ENCODE measurements around the gene C5orf24. TPM values are rescaled to one million over a fixed set of nuclear protein-coding genes. Genes with fewer than 3 reads are reported as not detected.

The C5orf24 gene
- total RNA-seq, 1 experiment from 2014 or later: 67.6 TPM

DNA sequence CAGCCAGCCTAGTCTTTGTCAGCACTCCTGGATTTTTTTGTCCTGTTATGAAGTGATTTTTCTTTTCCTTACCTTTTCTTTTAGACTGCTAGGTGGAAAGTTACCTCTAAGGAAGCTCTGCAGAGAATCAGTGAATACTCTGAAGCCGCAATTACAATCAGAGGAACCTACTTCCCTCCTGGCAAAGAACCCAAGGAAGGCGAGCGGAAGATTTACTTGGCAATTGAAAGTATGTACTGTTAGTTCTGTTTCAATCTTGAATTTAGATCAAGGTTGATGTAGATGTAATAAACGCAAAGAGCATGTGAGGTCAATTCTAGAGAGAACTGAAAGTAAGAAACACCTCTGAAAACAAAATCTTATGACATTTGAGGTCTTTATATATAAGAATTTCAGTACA is 27.0 kb upstream of the C5orf24 start:
- BruUV-seq (replicated peaks): TSS peak; percentile 7
- Histone ChIP-seq H3K4me1 (ENCODE audit: insufficient read depth, low read length, poor library complexity, severe bottlenecking) (peaks cover 12% of the 10 kb centered on the region), H3K4me3 (ENCODE audit: low read depth, low read length, poor library complexity, severe bottlenecking) (no peak overlapping the region), H3K9me3 (ENCODE audit: low read depth, low read length, poor library complexity, severe bottlenecking) (no peaks in the 10 kb centered on the region), H3K27ac (ENCODE audit: low read depth, low read length, poor library complexity, severe bottlenecking) (no peak overlapping the region), H3K36me3 (ENCODE audit: insufficient read depth, low read length, poor library complexity, severe bottlenecking) (peaks cover 56% of the 10 kb centered on the region), H3K27me3 (replicated peaks; ENCODE audit: insufficient read depth, low read depth, low read length, poor library complexity) (no peaks in the 10 kb centered on the region)
- CTCF ChIA-PET: no interaction called here
- POLR2A ChIA-PET (ENCODE audit: low non-redundant PET): no interaction called here
- no peak for DNase-seq (ENCODE audit: low spot score)
- intact Hi-C loops (cut with micrococcal nuclease; ENCODE audit: unreplicated experiment): no loop called here
- TF ChIP-seq, protein P1, sequence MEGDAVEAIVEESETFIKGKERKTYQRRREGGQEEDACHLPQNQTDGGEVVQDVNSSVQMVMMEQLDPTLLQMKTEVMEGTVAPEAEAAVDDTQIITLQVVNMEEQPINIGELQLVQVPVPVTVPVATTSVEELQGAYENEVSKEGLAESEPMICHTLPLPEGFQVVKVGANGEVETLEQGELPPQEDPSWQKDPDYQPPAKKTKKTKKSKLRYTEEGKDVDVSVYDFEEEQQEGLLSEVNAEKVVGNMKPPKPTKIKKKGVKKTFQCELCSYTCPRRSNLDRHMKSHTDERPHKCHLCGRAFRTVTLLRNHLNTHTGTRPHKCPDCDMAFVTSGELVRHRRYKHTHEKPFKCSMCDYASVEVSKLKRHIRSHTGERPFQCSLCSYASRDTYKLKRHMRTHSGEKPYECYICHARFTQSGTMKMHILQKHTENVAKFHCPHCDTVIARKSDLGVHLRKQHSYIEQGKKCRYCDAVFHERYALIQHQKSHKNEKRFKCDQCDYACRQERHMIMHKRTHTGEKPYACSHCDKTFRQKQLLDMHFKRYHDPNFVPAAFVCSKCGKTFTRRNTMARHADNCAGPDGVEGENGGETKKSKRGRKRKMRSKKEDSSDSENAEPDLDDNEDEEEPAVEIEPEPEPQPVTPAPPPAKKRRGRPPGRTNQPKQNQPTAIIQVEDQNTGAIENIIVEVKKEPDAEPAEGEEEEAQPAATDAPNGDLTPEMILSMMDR (conservative IDR thresholded peaks at IDR 0.05; ENCODE audit: low read depth, low read length): no peak
- no peak for TF ChIP-seq EZH2 (IDR thresholded peaks at IDR 0.05; ENCODE audit: borderline replicate concordance, low read depth, low read length, poor library complexity, severe bottlenecking)

- H3K4me3 ChIP-seq (ENCODE audit: low read depth, low read length, poor library complexity, severe bottlenecking): no peak overlapping the region
- TF ChIP-seq EZH2 (IDR thresholded peaks at IDR 0.05; ENCODE audit: borderline replicate concordance, low read depth, low read length, poor library complexity, severe bottlenecking): no peak
- TF ChIP-seq, protein P1 (conservative IDR thresholded peaks at IDR 0.05; ENCODE audit: low read depth, low read length): no peak
- H3K4me1 ChIP-seq (ENCODE audit: insufficient read depth, low read length, poor library complexity, severe bottlenecking): peaks cover 19% of the 10 kb centered on the region
- BruUV-seq (replicated peaks): no TSS peak
- no peak for DNase-seq (ENCODE audit: low spot score)
- CTCF ChIA-PET: no interaction called here
- H3K27ac ChIP-seq (ENCODE audit: low read depth, low read length, poor library complexity, severe bottlenecking): no peak overlapping the region
- peaks cover 50% of the 10 kb centered on the region for H3K36me3 ChIP-seq (ENCODE audit: insufficient read depth, low read length, poor library complexity, severe bottlenecking)
- H3K27me3 ChIP-seq (replicated peaks; ENCODE audit: insufficient read depth, low read depth, low read length, poor library complexity): no peaks in the 10 kb centered on the region
- H3K9me3 ChIP-seq (ENCODE audit: low read depth, low read length, poor library complexity, severe bottlenecking): no peaks in the 10 kb centered on the region
- POLR2A ChIA-PET (ENCODE audit: low non-redundant PET): no interaction called here
- intact Hi-C loops (cut with micrococcal nuclease; ENCODE audit: unreplicated experiment): no loop called here
Observed at GRCh38 chr5:134819407-134819963, 26.3 kb upstream of the C5orf24 start.

- BruUV-seq (replicated peaks): no TSS peak
- ChIA-PET CTCF (no interaction called here), POLR2A (ENCODE audit: low non-redundant PET) (no interaction called here)
- Histone ChIP-seq H3K27me3 (replicated peaks; ENCODE audit: insufficient read depth, low read depth, low read length, poor library complexity) (no peaks in the 10 kb centered on the region), H3K4me3 (ENCODE audit: low read depth, low read length, poor library complexity, severe bottlenecking) (no peak overlapping the region), H3K4me1 (ENCODE audit: insufficient read depth, low read length, poor library complexity, severe bottlenecking) (peaks cover 42% of the 10 kb centered on the region), H3K9me3 (ENCODE audit: low read depth, low read length, poor library complexity, severe bottlenecking) (no peaks in the 10 kb centered on the region), H3K36me3 (ENCODE audit: insufficient read depth, low read length, poor library complexity, severe bottlenecking) (peaks cover 42% of the 10 kb centered on the region), H3K27ac (ENCODE audit: low read depth, low read length, poor library complexity, severe bottlenecking) (no peak overlapping the region)
- DNase-seq (ENCODE audit: low spot score): no peak
- intact Hi-C loops (cut with micrococcal nuclease; ENCODE audit: unreplicated experiment): no loop called here
- TF ChIP-seq, protein P1 (conservative IDR thresholded peaks at IDR 0.05; ENCODE audit: low read depth, low read length): no peak
- no peak for TF ChIP-seq EZH2 (IDR thresholded peaks at IDR 0.05; ENCODE audit: borderline replicate concordance, low read depth, low read length, poor library complexity, severe bottlenecking)
Observed at GRCh38 chr5:134821841-134822240, 23.9 kb upstream of the C5orf24 start.

Measured in A673 (cell line).